Activated effector memory CD4-positive, alpha-beta T cell treated with anti-CD3 and anti-CD28 coated beads, Interleukin-2, amount 50 U/mL, for 16 hours (primary cell): Measurements from ENCODE around the gene CADM2.
"Not testable (repeated sequence)": the region's sequence is repeated elsewhere in the genome, so short reads cannot be mapped to it uniquely, and the experiment has no call there.

ENCODE experiments used
- DNase-seq: peaks from one replicate; pipeline ENCODE4 v3.0.0-alpha.2; 2020

The CADM2 gene

DNA sequence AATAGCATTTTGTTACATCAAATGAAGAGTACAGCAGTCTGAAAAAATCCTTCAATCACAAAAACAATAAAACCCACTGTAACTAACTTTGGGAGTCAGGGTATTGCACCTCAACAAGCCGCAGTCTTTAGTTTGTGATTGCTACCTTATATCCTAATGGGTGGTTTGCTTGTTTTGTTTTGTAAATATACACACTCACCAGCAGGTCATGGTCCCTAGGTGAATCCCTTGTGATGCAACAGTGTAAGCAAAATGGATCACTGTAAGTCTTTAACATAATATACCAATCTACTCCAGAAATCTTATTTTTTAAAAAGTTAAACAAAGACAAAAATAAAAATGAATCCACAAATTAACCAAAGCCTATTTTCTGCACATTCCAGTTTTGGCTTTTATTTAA is 749.5 kb downstream of the CADM2 start:
- DNase-seq, result not testable (repeated sequence)

DNA sequence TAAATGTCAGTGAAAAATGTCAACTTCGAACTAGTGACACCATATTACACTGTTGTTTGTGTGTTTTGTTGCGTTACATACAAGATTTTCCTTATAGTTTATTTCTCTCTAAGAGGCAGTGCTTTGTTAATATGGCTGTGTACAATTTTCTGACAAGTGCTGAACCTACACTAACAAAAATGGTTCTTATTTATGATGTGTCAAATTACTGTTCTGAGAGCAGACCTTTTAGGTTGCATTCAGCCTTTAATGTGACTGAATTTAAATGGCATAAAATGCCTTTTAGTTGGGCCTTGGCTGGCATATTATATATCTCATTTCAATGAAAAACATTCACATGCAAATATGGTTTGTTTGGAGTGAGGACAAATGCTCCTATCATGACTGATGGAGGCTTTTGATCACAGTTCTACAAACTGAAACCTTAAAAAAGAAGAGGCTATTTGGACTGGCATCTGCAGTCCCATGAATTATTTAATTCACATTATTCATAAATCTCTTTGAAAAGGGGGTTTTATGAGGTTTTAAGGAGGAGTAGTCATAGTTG is 750.6 kb downstream of the CADM2 start:
- no peak for DNase-seq

DNA sequence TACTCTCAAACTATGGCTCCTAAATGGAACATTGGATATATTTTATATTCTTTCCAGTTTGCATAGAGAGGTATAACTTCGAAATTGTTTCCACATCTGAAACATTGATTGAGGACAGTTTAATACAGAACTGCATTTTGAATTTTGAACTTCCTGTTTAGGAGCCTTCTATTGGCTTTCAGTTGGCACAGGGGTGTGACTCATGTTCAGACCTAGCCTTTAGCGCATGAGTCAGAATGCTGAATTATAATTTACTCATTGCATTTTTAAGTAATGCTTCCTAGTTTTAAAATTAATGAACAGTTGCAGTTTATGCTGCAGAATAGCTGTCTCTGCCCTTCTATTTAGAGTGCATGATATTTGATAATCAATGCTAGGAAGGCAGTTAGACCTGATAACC is 751.7 kb downstream of the CADM2 start:
- no peak for DNase-seq

DNA sequence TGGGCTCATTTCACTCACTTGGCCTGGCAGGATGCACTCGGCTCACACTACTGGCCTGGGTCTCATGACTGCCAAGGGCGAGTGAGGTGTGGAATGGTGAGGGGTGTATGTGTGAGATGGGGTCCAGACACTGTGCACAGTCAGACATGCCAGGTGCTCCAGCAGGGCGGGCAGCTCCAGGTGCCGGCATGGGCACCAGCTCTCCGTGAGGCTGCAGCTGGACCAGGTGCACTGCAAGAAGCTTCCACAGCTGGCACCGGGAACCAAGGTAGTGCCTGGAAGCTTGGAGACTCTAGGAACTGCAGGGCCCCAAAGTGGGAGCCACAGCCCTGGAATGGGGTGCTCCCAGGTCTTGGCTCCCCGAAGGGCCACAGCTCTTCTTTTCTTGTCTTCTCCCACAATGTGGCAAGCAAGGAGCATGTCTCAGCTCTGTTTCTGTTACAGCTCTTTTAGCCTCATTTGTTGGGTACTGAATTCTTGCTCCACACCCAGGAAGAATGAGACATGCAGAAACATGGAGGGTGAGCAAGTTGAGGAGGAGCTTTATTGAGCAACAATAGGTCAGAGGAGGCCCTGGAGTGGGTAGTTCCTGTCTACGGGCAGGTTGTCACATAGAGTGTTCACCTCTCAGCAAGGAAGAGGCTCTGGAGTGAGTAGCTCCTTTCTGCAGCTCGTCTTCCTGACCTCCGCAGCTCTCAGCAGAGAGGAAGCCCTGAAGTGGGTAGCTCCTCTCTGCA is 762.8 kb downstream of the CADM2 start:
- DNase-seq, result no peak

DNA sequence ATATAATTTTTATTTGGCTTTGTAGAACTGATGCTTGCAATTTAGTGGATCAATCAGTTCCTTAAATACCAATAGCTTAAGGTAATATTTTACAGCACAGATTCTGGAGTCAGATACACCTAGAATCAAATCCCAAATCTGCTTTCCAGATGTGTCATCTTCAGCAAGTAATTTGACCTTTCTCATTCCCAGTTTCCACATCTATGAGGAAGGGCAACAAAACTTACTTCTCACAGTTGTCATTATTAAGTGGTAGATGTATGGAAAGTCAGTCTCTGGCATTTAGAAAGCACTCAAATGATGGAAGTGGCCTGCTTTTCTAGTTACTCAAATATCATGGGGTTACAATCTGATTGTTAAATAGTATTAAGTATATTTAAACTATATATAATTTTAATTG is 767.0 kb downstream of the CADM2 start:
- no peak for DNase-seq

DNA sequence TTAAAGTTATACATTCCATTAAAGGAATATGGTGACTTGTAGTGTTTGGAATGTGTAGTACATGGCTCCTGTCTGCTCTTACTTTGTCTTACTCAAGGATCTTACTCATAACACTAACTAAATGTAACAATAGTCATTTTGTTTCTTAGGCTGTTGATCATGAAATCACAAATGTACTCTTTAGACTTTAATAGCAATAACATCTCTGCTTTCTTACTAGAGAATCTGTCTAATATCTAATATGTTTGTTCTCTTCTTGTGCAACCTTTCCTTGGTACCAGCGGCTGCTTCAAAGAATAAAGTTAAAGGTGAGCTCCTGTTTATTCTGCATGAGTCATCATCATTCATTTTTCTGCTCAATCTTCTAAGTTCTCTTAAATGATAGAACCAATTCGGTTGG is 767.5 kb downstream of the CADM2 start:
- no peak for DNase-seq

DNA sequence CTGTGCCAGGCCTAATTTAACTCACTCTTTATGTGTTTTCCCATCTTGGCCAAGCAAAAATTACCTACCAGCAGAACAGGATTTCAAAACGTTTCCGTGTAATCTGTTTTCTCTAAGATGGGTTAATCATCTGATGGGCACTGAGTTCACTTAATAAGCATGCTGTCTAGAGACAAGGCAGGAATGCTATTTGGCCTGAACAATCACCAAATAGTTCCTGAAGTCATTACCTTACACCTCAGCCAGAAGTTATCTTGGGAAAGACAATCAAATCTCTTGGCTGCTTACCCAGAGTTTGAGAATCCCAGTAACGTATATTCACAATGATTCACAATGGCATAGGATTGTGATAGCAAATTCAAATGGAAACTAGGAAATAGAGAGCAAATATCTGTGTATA is 779.1 kb downstream of the CADM2 start:
- DNase-seq, result no peak

DNA sequence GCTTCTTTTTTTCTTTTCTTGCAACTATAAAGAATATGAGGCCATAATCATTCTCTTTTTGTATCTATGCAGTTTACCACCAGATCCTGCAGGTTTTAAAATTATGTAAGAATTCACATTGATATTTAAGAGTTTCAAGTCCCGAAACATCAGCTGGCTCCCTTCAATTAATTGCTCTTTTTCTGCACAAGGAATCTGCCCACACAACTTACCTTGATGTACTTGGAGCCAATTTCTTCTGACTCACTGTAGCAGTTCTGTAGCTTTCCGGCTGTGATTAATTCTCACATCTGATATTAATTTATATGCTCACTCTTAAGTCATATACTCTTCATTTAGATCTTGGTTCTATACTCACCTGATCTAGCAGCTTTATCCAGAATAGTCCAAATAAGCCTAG is 781.8 kb downstream of the CADM2 start:
- no peak for DNase-seq

DNA sequence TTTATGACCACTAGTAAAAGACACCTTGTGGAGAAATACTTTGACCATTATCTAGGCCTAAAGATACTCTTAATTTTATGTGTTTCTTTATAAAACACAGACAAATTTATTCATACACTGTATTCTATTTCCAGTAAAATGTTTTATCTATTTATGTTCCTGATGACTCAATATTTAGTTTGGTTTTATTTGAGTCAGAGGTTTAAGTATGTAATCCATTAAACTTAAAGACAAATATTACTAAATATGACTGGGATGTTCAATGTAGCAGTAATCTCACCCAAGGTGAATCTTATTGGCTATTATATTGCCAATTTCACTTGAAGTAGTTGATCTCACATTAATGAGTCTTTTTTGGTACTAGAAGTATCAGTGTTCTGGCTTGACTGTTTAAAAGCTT is 799.7 kb downstream of the CADM2 start:
- DNase-seq, result no peak

DNA sequence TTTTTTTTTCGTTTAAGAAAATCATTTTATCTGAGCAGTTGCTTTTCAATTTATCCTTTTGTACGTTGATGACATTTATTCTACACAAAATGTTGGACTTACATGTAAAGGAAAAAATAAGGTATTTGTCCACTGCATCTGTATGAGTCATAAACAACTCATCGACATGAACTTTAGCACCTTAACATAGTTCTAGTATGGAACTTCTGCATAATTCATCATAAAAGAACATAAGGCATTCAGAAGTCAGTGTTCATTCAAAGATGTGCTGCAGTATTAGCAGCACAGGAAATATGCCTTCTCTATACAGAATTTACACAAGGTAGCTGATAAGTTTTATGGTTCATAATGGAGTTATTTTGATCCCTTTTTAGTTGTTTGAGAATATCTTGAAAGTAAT is 801.6 kb downstream of the CADM2 start:
- DNase-seq, result no peak

DNA sequence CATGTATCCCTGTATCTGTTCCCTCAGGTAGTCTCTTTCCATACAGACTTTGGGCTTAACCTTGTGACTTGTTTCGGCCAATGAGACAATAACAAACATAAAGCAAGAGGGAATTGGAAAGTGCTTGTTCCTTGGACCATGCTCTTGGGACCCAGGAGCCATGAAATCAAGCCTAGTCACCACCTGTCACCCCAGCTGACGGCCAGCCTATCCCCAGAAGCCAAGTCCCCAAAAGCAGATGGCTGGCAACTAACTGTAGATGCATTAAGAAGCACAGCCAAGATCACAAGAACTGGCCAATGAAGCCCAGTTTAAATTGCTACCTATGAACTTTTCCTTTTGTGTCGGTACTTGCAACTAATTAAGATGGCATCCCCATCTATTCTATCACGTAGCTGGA is 822.0 kb downstream of the CADM2 start:
- DNase-seq, result no peak

DNA sequence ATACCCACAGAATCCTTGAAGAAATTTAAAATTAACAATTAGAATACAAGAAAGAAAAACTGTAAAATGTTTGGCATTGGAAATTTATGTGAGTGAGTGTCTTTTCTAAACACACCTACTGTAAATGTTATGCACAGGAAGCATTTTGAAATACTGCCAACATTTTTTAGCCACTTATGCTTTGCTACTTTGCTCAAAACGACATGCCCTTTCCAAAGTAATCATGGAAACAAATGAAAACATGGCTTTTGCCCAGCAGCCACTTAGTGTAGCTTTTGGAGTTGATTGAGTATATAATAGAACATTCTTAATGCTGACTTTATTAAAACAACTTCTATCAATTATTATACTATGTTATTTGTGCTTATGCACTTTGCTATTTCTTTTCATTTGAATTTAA is 823.0 kb downstream of the CADM2 start:
- DNase-seq, result no peak

DNA sequence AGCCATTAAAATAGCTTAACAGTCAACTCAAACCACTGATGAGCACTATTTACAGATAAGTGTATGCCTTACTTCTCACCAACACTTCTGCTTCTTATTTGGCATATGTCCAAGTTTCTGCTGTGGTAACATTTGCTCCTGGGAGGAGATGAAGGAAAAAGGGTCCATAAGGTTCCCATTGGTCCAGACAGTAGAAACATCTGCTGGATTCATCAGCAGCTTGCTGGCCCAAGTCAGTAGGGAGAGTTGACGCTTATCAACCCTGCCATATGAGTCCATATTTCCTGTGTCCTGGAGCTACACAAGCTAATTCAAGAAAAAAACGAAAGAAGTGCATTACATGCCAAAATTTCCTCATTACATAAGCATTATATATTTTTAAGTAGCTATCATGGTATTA is 824.5 kb downstream of the CADM2 start:
- no peak for DNase-seq

DNA sequence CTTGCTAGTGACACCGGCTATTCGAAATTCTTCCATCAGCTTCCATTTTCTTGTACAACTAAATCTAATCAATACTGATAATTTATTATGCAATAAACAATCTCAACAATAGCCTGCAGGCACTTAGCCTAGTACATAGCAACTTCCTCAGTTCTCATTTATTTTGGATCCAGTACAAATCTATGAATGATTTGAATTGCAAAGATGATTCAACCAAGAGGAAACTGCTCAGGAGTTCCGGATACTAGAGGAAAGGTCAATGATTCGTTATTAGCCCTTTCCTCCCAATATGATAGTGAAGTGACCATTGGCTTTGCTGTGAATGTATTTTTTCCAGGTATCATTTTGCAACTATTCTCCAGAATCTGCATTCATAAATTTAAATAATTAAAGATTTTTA is 827.0 kb downstream of the CADM2 start:
- DNase-seq, result no peak

DNA sequence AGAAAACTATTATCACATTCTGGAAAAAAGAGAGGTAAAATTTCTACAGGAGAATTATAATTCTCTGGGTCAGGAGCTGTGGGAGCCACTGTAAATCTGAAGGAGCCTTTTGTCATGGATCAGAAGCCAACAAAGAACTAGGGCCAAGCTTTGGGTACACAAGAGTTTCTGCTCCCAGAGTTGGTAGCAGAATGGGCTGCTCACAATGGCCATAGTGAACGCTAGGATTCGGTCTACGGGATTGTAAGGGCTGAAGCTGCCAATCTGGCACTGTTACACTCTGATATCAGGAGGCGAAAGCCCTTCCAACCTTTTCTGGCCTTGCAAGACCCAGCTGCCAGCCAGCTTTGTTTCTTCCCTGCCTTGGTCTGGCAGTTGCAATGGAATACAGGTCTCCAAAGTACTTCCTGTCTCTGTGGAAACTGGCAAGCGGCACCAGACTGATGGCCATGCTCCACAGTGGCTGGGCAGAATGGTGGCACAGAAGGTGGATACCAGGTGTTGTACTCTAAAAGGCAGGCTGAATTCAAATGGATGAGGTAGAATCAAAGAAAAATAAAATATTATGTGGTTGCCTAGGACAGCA is 831.7 kb downstream of the CADM2 start:
- peak; percentile 53 for DNase-seq

DNA sequence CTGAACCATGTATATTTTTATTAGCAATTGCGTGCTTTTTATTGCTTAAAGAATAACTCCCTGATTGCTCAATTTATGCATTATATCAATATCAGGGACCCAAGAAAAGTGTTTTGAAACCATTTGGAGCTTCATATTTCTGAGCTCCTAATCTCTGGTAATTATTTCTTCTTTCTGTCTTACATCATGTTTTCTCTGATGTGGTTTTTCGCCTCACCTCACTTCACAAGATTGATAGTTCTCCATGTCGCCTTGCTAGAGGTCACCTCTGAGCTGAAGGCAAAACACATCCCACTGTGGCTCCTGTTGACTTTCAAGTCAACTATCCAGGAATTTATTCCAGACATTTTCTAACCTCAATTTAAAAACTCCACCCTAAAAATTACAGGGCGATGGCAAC is 837.4 kb downstream of the CADM2 start:
- DNase-seq, result no peak

DNA sequence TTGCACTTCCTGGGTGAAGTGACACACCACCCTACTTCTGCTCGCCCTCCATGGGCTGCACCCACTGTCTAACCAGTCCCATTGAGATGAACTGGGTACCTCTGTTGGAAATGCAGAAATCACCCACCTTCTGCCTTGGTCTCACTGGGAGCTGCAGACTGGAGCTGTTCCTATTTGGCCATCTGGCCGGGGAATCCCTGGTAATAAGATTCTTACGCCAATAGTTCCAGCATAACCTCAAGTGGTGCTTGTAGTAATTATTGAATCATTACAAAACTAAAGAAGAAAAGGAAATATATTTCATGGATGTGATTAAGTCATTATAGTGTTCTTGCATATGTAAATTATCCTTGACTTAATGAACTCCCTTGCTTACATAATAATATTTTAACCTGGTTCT is 841.9 kb downstream of the CADM2 start:
- DNase-seq, result no peak

DNA sequence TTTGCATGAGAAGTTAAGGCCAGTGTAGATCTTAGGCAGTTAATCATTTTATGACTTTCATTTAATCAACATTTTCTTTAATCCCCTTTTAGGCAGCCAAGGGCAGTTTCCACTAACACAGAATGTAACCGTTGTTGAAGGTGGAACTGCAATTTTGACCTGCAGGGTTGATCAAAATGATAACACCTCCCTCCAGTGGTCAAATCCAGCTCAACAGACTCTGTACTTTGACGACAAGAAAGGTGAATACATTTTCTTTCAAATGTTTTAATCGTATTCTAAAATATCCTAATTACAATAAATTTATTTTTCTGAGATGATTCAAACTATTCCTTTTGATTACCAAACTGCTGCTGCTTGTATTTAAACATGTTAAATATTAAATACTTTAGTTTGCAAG is 843.2 kb downstream of the CADM2 start:
- no peak for DNase-seq

DNA sequence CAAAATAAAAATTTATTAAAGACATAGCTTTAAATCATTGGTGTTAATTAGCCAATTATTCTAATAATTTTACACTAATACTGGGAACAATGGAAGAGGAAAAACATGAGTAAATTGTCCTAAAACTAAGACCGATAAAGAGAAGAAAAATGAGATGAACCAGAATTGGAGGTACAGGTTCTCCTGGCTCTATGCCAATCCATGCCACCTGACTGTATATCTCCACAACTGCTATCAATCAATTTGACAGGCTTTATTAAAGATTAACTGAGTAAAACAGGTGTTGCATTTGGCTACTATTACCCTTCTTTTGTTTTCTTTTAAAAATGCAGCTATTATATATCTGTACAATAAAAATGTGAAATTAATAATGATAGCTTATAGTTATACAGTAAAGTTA is 850.0 kb downstream of the CADM2 start:
- no peak for DNase-seq

DNA sequence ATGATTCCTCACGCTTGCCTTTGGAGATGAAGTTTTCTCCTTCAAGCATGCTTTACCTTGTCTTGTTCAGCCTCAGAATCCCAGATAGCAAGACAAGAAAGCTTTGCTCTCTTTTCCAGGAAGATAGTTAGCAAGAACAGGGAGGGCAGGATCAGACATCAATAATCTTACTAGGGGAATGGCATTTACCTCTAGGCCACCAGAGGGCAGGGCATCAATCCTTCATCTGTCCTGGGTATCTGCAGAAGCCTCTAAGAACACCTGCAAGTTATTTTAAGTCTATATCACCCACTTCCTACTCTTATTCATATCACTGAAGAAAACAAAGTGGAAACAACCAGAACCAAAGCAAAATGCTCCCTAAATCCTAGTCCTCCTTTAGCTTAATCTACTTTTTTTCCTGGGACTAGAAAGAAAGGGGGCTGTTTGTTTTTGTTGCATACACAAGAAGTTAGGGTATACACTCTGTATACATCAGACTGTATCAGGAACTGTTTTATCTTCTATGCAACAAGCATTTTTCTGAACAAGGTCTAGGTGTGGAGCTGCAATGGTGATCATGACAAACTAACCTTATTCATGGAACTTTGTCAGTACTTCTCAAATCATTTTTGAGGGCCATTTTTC is 862.5 kb downstream of the CADM2 start:
- no peak for DNase-seq

DNA sequence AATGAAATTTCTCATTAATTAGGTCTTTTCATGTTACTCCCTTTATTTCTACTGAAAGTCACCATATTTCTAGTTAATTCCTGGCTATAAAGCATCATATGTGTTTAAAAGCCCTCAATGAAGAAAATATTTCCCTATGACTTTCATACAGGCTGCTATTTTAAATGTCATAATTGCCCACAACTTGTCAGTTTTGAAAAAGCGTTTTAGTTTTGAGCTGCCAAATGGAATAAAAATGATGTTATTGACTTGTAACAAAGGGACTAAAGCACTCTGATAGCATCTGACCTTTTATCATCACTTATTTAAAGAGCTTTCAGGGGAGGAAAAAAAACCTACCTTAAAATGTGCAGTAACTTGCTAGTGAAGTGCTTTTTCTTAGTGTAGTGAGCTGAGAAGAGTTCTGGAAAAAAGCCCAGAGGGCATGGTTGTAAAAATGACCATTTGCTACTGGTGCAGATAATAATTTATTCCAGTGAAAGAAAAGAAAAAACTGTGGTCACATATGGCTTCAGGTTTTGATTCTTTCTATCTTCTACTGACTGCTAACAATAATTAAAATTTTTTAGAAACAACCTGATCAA is 877.2 kb downstream of the CADM2 start:
- no peak for DNase-seq

DNA sequence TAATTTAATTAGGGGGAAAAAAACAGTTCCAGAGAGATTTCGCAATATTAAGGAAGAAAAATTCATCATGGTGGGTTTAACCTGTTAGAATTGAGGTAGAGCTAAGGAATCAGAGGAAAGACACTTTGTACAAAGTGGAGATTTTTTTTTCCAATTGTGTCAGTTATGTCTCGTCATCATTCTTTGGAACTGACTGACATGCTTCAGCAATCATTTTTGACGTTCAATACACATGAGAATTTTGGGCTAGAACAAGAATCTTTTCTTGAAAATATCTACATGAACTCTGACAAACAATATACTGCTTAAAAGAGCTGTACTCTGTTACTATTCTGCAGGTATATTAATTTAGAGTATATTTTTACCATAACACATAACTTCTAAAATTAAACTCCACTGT is 878.6 kb downstream of the CADM2 start:
- DNase-seq, result no peak

DNA sequence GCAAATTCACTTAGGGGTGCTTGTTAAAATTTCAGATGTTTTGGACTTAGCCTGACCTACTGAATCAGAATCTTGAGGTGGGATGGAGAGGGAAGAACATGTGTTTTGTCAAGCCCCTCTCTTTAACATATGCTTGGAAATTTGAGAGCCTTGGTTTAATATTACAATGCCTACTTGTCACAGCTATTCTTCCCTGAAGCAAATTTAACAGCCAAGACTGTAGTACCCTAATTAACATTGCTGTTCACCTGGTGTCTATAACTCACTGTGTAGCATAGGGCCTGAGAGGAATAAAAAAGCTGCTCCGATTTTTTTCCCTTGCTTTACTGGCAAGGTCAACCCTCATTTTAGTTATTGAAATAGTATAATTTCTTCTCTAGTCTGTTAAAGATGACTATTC is 880.1 kb downstream of the CADM2 start:
- no peak for DNase-seq

DNA sequence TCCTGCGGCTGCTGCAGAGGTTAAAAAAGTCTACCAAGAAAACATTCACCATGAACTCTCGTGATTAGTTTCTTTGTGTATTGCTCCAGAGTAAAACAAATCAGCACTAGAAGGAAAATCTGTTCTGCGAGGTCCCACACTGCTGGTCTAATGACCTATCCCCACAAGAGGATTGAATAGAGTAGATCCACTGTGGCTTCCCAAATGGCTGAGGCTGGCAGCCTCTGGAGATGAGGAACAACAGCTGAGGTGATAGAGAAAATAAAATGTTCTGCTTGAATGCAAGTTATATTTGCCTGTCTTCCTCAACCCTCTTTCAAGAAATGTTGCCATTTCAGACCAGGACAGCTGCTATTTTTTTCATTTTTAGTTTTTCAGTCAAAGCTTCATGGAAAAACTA is 883.3 kb downstream of the CADM2 start:
- no peak for DNase-seq
